ENCODE results near the gene MTMR4.
"Not testable (repeated sequence)": the region's sequence is repeated elsewhere in the genome, so short reads cannot be mapped to it uniquely, and the experiment has no call there.

MTMR4 gene

DNA sequence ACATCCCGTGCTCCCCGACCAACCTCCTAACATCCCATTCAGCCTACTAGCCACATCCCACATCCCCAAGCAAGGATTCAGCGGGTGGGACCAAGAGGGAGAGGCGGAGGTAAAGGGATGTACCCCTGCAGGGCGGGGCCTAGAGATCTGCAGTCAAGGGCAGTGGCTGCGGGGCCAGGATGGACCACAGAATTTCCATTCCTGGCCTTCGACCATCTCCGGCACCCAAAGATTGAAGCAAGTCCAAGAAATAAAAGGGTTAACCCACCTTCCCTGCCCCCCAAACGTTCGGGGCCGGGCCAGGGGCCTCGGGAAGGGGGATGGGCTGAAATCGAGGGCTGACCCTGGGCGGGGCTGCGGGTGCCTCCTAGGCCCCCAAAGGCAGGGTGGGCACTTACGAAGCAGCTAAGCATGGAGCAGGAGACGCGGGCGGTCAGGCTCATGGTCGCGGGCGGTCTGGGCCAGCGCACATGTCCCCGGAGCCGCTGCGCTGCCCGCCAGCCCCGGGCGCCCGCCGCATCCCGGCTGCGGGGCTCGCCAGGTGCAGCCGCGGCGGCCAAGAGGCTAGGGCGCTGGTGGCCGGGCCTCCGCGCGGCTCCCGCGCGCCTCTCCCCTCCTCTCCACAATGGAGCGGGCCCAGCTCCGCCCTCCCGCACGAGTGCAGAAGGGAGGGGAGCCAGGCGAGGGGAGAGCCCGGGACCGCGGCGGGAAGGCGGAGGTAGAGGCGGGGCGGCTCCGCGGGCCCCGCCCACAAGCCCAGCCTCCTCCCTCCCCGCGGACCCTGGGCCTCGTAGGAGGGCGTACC, at the start of gene MTMR4:
TSS of gene MTMR4 (minus strand) at position 674 of the 805 bp plus-strand sequence. CDS start at position 443, 231 bp downstream.
- DNase-seq (ENCODE audit: low spot score): peak; percentile 90

- DNase-seq (ENCODE audit: low spot score): no peak
Measured at GRCh38 chr17:58560511-58560910, 46.1 kb upstream of the MTMR4 start.

GRCh38 chr17:58557981-58558380, 43.5 kb upstream of the MTMR4 start:
- DNase-seq (ENCODE audit: low spot score): no peak

DNA sequence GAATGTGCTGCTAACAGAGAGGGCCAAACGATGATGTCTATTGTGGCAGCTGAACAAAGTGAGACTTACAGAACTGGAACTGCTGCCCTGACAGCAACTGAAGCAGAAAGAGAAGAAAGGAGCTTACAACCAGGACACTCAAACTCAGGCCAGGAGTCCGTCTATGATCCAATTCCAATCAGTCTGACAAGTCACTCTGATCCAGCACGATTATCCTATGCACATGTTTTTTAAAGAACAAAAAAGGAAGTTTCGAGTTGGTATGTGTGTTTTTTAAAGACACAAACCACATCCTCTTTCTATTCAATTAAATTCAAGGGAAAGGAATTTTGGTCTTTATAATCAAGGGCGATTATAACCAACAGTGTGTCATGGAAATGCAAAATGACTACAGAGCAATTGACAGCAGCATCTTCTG, 42.4 kb upstream of the MTMR4 start:
- DNase-seq (ENCODE audit: low spot score): no peak

DNA sequence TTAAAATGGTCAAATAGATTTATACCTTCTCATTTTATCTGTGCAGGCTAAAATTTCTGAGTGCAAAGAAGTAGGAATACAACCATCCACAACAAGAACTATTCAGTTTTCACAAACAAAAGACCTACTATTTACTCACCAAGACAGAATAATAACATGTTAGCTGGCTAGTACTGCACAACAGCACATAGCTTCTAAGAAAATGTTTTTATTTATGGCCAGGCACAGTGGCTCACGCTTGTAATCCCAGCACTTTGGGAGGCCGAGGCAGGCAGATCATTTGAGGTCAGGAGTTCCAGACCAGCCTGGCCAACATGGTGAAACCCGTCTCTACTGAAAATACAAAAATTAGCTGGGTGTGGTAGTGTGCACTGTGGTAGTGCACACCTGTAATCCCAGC, 40.7 kb upstream of the MTMR4 start:
- DNase-seq (ENCODE audit: low spot score): not testable (repeated sequence)

DNA sequence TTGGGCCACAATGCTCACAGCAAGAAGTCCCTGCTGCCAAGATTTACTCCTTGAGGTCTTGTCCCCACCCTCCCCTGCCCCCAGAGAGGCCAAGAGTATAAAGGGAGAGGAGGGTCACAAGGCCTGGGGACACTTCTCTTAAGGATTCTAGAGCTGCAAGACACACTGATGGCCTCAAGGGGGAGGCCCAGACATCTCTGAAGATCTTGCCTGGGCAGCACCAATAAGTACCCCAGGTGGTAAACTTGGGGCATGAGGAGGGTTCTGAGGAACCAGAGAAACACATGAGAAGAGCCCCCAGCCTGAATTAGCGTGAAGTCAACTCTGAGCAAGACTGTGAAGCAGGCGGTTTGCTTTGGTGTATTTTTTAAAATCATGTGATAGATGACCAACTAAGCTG, 26.8 kb upstream of the MTMR4 start:
- no peak for DNase-seq (ENCODE audit: low spot score)

DNA sequence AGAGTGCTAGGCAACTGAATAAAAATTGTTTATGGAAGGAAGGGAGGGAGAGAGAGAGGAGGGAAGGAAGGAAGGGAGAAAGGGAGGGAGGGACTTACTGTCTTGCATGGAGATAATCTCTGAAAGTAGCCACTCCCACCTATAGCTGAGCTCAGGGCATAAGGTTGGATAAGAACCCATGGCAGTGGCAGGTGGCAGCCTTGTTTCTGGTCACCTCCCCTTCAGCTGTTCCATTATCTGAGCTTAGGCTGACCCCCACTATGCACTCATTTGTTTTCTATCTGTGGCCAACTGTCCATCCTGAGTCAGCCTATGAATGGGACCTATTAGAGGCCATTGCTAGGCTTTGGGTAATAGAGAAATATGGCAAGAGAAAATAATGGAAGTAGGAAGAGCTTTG, 25.3 kb upstream of the MTMR4 start:
- DNase-seq (ENCODE audit: low spot score): no peak

DNA sequence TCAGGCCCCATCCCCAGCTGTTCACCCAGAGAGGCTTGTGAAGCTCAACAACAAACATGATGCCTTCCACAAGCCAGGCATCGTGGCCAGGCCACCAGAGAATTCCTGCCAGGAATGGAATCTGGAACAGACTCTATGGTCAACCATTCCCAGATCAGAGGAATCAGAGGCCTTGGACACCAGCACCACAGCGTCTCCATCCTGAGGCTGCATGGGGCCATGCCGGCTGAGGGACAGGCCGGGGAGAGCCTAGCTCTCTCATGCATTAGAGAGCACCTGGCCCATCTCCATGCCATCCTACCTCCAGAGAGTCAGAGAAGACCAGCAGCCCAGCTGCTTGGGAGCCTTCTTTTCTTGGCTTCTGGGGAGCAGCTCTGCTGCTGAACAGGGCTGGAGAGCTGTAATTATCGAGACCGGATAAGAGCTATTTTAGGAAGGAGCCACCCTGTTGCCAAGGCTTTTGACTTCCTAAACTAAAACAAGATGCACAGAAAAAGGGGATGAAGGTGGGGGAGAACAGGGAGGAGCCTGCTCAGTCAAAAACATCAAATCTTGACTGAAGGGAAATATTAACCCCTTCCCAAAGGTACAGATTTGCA, 24.5 kb upstream of the MTMR4 start:
- DNase-seq (ENCODE audit: low spot score): no peak

- DNase-seq (ENCODE audit: low spot score): no peak
Measured at GRCh38 chr17:58537266-58537665, 22.8 kb upstream of the MTMR4 start.

- no peak for DNase-seq (ENCODE audit: low spot score)
Measured at GRCh38 chr17:58536542-58536941, 22.1 kb upstream of the MTMR4 start.

GRCh38 chr17:58535431-58535830, 21.0 kb upstream of the MTMR4 start:
- DNase-seq (ENCODE audit: low spot score): no peak

- no peak for DNase-seq (ENCODE audit: low spot score)
Measured at GRCh38 chr17:58534901-58535421, 20.5 kb upstream of the MTMR4 start.

DNA sequence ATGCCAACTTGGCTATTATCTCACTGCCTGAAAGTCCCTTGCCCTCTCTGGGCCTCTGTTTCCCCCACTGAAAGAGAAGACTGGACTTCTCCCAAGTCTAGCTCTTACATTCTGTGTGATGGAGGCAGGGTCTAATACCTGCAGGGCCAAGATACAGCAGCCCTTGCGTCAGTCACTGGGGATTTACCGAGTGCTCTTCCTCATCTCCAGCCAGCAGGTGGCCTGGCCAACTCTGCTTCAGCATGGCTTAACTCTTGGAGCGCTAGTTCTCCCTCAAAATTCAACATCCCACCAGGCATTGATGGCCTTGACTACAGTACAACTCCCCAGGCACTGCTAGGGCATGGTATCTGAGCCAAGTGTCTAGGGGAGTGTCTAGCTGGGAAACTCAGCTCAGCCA, 19.9 kb upstream of the MTMR4 start:
- peak; percentile 49 for DNase-seq (ENCODE audit: low spot score)

- DNase-seq (ENCODE audit: low spot score): no peak
Measured at GRCh38 chr17:58533616-58534188, 19.3 kb upstream of the MTMR4 start.

- no peak for DNase-seq (ENCODE audit: low spot score)
Measured at GRCh38 chr17:58532555-58532951, 18.1 kb upstream of the MTMR4 start.

- DNase-seq (ENCODE audit: low spot score): peak; percentile 77
Measured at GRCh38 chr17:58531661-58532554, 17.5 kb upstream of the MTMR4 start.

- DNase-seq (ENCODE audit: low spot score): no peak
Measured at GRCh38 chr17:58531122-58531521, 16.7 kb upstream of the MTMR4 start.

DNA sequence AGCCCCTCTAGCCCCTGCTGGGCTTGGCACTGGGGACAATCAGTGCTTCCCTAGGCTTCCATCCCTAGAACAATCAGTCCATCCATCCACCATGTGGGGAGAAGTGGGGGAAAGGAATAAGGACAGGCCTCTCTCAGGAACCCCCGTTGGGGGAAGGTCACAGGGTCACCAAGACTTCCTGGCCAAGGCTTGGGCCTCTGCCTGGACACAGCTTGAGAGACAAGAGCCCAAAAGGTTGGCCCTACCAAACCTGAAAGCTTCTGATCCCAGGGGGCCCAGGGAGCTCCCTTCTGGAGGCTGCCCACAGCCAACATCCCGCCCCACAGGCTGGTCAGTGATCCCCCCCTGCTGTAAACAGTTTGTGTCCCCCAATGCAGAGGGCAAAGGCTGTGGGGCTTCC, 16.2 kb upstream of the MTMR4 start:
- no peak for DNase-seq (ENCODE audit: low spot score)

GRCh38 chr17:58529275-58529674, 14.8 kb upstream of the MTMR4 start:
- no peak for DNase-seq (ENCODE audit: low spot score)

GRCh38 chr17:58528443-58528842, 14.0 kb upstream of the MTMR4 start:
- DNase-seq (ENCODE audit: low spot score): no peak

- no peak for DNase-seq (ENCODE audit: low spot score)
Measured at GRCh38 chr17:58527949-58528348, 13.5 kb upstream of the MTMR4 start.

DNA sequence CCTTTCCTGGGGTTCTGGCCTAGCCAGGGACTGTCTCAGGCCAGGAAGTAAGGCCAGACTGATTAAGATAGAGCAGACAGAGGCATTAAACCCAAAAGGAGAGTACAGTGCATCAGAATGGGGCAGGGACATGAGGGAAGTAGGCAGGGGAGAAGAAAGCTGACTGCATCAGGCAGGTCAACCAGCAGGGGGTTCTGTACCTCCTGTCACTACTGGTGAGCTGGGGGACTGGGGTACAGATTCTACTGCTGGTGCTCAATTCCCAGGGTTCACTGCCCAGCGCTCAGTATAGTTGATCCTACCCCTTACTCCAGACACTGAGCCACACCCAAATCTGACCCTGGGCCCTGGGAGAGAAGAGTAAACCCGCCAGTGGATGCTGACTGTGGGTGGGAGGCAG, 12.9 kb upstream of the MTMR4 start:
- no peak for DNase-seq (ENCODE audit: low spot score)
